ENCODE data around the gene TOP2B. TPM values are rescaled to one million over a fixed set of nuclear protein-coding genes. Genes with fewer than 3 reads are reported as not detected.

TOP2B gene
- total and polyA plus RNA-seq, 9 of the 15 experiments (the other 6 are each of a cell fraction or from before 2014, with no cell fraction given): 45.3 to 186 (median 134) TPM

DNA sequence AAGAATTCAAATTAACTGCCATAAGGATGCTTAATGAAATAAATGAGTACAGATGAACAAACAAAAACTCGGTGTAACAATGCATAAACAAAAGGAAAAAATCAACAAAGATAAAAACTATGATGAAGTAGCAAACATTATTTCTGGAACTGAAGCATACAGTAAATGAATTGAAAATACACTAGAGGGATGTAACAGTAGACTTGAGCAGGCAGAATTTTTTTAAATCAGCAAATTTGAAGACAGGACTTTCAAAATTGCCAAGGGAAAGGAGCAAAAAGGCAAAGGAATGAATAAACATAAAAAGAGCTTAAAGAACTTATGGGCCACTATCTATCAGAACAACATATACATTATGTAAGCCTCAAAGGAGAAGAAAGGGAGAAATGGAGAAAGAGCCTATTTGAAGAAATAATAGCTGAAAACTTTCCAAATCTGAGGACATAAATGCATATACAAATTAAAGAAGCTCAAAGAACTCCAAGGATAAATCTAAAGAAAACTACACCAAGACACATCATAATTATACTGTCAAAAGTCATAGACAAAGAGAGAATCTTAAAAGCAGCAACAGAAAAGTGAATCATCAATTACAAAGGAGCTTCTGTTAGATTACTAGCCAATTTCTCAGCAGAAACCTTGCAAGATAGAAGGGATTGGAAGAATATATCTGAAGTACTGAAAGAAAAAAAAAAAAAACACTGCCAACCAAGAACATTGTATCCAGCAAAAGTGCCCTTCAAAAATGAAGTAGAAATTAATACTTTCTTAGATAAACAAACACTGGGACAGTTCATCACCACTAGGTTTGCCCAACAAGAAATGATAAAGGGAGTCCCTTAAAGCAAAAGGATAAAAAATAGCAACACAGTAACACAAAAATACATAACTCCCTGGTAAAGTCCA is 15.5 kb downstream of the TOP2B start (continued):
- TF ChIP-seq, protein P1, sequence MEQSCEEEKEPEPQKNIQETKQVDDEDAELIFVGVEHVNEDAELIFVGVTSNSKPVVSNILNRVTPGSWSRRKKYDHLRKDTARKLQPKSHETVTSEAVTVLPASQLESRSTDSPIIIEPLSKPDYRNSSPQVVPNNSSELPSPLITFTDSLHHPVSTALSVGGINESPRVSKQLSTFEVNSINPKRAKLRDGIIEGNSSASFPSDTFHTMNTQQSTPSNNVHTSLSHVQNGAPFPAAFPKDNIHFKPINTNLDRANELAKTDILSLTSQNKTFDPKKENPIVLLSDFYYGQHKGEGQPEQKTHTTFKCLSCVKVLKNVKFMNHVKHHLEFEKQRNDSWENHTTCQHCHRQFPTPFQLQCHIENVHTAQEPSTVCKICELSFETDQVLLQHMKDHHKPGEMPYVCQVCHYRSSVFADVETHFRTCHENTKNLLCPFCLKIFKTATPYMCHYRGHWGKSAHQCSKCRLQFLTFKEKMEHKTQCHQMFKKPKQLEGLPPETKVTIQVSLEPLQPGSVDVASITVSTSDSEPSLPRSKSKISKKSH (CRISPR knock-in tag; IDR thresholded peaks at IDR 0.05): 0 out of 2 replicates have a peak, but pooled peaks have one; percentile 62
- TF ChIP-seq, protein P2, sequence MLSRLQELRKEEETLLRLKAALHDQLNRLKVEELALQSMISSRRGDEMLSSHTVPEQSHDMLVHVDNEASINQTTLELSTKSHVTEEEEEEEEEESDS (CRISPR knock-in tag; IDR thresholded peaks at IDR 0.05): no peak
- TF ChIP-seq PHB2 (IDR thresholded peaks at IDR 0.05; ENCODE audit: low read depth) (0 out of 2 replicates have a peak, but pooled peaks have one; percentile 1), FOXK1 (CRISPR knock-in tag; IDR thresholded peaks at IDR 0.05; ENCODE audit: borderline replicate concordance) (no peak), U2AF2 (optimal IDR thresholded peaks at IDR 0.05; ENCODE audit: low read depth, low read length) (no peak)
- TF ChIP-seq, protein P3, sequence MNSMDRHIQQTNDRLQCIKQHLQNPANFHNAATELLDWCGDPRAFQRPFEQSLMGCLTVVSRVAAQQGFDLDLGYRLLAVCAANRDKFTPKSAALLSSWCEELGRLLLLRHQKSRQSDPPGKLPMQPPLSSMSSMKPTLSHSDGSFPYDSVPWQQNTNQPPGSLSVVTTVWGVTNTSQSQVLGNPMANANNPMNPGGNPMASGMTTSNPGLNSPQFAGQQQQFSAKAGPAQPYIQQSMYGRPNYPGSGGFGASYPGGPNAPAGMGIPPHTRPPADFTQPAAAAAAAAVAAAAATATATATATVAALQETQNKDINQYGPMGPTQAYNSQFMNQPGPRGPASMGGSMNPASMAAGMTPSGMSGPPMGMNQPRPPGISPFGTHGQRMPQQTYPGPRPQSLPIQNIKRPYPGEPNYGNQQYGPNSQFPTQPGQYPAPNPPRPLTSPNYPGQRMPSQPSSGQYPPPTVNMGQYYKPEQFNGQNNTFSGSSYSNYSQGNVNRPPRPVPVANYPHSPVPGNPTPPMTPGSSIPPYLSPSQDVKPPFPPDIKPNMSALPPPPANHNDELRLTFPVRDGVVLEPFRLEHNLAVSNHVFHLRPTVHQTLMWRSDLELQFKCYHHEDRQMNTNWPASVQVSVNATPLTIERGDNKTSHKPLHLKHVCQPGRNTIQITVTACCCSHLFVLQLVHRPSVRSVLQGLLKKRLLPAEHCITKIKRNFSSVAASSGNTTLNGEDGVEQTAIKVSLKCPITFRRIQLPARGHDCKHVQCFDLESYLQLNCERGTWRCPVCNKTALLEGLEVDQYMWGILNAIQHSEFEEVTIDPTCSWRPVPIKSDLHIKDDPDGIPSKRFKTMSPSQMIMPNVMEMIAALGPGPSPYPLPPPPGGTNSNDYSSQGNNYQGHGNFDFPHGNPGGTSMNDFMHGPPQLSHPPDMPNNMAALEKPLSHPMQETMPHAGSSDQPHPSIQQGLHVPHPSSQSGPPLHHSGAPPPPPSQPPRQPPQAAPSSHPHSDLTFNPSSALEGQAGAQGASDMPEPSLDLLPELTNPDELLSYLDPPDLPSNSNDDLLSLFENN (IDR thresholded peaks at IDR 0.05; ENCODE audit: low read depth in 2 of 2, low read length in 2 of 2): no peak
